OCI-LY1 (cell line): ENCODE measurements around the gene TOMM5.

ENCODE experiments used
- EZH2 ChIP-seq: fragments of 200-600 bp; sonication (generic), shearing (Covaris generic); IDR thresholded peaks from 2 replicates; pipeline ENCODE4 v1.8.0; 2017; ENCODE audit warnings: borderline replicate concordance, mixed run types, mild to moderate bottlenecking, antibody characterized with exemption, low read length, moderate library complexity, mixed read lengths
- TF ChIP-seq, protein P1 (sequence below): fragments of 200-600 bp; sonication (generic), shearing (Covaris generic); IDR thresholded peaks from 2 replicates; pipeline ENCODE4 v1.5.1; 2017; ENCODE audit warnings: mild to moderate bottlenecking, antibody characterized with exemption, low read length, moderate library complexity, mixed read lengths

GRCh38 chr9:37549527-37549926 lies 42.9 kb downstream of the TOMM5 start:
- TF ChIP-seq, protein P1, sequence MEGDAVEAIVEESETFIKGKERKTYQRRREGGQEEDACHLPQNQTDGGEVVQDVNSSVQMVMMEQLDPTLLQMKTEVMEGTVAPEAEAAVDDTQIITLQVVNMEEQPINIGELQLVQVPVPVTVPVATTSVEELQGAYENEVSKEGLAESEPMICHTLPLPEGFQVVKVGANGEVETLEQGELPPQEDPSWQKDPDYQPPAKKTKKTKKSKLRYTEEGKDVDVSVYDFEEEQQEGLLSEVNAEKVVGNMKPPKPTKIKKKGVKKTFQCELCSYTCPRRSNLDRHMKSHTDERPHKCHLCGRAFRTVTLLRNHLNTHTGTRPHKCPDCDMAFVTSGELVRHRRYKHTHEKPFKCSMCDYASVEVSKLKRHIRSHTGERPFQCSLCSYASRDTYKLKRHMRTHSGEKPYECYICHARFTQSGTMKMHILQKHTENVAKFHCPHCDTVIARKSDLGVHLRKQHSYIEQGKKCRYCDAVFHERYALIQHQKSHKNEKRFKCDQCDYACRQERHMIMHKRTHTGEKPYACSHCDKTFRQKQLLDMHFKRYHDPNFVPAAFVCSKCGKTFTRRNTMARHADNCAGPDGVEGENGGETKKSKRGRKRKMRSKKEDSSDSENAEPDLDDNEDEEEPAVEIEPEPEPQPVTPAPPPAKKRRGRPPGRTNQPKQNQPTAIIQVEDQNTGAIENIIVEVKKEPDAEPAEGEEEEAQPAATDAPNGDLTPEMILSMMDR, result no peak
- no peak for TF ChIP-seq EZH2
